ENCODE data around the gene BCO1. TPM values are rescaled to one million over a fixed set of nuclear protein-coding genes. Genes with fewer than 3 reads are reported as not detected.

Gene BCO1
- total RNA-seq, 1 experiment from 2014 or later: 3.7 TPM

DNA sequence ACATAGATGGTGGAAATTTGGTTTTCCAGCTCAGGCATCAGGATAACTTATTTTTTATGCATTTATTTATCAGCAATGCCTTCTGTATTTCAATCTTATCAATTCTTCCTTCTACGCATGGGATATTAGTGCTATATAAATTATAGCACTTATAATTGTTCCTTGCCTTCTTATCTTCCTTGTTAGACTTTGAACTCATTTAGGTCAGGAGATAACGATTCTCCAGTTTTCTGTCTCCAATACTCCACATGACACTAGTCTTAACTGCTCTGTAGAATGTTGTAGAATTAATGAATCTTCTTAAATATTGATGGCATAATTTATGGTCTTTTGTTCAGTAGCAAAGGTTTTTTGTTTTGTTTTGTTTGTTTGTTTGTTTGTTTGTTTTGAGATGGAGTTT, 10.7 kb upstream of the BCO1 start:
- no peak for DNase-seq (ENCODE audit: low read depth)
- in situ Hi-C loops (cut with HindIII; ENCODE audit: low pct_unique_long_range_greater_than_20kb, low sequenced_read_pairs): no loop called here

DNA sequence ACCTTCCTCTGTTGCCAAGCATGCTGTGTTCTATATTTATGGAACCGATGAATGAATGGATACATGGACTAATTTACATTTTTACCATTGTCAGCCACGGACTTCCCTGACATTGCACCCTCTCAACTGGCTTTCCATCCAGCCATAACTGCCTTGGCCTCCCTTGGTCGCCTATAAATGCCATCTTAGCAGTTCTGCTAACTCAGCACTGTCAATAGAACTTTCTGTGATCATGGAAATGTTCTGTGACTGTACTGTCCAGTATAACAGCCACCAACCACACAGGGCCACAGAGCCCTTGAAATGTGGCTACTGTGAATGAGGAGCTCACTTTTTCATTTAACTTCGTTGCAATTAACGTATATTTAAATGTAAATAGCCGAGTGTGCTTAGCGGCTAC, 8.7 kb upstream of the BCO1 start:
- in situ Hi-C loops (cut with HindIII; ENCODE audit: low pct_unique_long_range_greater_than_20kb, low sequenced_read_pairs): no loop called here
- no peak for DNase-seq (ENCODE audit: low read depth)

DNA sequence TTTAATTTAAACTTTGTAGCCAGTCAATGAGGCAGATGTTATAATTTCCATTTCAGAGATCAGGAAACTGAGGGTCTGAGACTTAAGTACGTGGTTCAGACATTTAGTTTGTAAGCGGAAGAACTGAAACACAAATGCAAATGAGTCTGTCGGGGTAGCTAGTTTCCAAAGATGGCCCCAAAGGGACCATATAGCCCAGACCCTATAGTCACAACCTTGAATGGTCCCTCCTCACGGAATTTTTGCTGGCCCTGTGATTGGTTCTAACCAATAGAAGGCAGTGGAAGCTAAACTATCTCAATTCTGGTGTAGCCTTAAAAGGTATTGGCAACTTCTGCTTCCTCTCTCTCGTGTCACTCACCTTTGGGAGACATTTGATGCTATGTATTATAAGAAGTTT, 7.5 kb upstream of the BCO1 start:
- no peak for DNase-seq (ENCODE audit: low read depth)
- in situ Hi-C loops (cut with HindIII; ENCODE audit: low pct_unique_long_range_greater_than_20kb, low sequenced_read_pairs): no loop called here

DNA sequence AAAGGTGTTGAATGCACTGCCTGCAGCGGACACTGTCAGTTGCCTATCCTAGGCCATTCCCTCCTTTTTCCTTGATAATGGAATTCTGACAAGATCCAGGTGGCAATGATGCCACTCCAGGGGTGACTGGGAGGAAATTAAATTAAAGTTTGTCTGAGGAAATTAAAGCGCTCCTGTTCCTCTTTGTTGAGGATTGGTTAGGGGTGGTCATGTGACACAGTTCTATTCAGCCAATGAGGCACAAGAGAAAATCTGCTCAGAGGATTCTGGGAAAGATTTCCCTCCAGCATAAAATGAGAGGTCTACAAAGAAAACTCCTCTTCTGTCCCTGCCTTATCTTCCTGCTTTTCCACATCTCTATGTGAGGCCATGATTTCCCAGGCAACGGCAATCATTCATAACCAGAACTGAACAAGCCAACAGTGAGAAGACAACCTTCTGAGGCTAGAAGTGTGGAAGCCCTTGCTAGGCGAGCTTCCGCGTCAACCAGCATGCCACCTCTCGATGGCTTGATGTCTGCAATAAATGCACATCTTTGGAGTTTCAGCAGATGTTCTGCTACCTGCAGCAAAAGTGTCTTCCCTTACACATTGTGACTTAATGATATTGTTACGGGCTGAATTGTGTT, 5.6 kb upstream of the BCO1 start:
- in situ Hi-C loops (cut with HindIII; ENCODE audit: low pct_unique_long_range_greater_than_20kb, low sequenced_read_pairs): no loop called here
- no peak for DNase-seq (ENCODE audit: low read depth)

DNA sequence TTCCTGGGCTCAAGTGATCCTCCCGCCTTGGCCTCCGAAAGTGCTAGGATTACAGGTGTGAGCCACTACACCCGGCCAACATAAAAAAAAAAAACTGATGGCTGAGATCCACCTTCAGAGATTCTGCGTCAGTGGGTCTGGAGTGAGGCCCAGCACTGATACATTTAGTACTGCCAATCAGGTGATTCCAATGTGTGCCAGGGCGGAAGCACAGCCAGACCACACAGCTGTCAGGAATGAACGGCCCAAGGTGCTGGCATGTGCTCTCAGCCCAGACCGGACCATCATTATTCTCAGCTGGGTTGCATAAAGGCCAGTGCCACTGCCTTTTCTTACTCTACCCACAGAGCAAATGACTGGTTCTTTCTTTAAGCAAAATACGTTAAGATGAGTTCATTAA, 1.2 kb upstream of the BCO1 start:
- DNase-seq (ENCODE audit: low read depth): no peak
- in situ Hi-C loops (cut with HindIII; ENCODE audit: low pct_unique_long_range_greater_than_20kb, low sequenced_read_pairs): no loop called here

DNA sequence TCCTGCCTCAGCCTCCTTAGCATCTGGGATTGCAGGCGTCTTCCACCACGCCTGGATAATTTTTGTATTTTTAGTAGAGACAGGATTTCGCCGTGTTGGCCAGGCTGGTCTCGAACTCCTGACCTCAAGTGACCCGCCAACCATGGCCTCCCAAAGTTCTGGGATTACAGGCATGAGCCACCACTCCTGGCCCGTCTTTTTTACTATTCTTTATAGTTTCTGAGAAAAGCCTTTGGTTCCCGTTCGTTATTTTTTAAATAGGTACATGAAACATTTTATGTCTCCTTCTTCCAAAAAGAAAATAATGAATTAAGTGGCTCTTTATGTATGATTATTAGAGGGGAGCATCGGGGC, 570 bp upstream of the BCO1 start:
- in situ Hi-C loops (cut with HindIII; ENCODE audit: low pct_unique_long_range_greater_than_20kb, low sequenced_read_pairs): no loop called here
- no peak for DNase-seq (ENCODE audit: low read depth)

DNA sequence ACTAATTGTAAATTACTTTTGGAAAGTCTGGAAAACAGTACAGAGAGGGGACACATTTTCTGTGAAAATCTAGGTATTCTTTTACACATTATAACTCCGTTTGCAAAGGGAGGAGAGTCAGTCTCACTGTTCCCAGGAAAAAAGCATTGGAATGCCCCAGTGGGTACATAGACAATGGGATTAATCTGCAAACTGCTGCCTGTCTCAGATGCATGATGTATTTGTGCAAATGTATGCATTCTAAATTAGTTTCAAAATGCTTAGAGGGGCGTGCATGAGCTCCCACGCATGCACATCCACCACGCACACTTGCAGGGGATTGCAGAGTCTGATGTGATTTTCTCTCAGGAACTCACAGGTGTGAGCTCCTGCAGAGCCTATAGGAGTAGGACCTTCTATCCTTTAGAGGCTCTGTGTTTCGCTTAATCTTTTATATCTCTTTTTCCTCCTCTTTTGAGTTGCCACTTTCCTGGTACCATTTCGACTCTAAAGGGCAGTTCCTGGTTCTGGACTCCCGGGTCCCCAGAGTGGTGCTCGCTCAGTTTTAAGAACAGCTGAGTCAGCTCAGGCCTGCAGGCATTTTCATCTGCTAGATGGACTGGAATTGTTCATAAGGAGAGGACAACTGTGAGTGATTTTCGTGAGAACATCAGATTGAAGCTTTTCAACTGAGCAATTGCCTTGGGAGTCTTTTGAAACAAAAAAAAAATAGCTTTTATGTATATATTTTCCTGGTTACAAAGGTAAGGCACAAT, 1.1 kb downstream of the BCO1 start:
- peak; percentile 25 for DNase-seq (ENCODE audit: low read depth)
- in situ Hi-C loops (cut with HindIII; ENCODE audit: low pct_unique_long_range_greater_than_20kb, low sequenced_read_pairs): no loop called here

DNA sequence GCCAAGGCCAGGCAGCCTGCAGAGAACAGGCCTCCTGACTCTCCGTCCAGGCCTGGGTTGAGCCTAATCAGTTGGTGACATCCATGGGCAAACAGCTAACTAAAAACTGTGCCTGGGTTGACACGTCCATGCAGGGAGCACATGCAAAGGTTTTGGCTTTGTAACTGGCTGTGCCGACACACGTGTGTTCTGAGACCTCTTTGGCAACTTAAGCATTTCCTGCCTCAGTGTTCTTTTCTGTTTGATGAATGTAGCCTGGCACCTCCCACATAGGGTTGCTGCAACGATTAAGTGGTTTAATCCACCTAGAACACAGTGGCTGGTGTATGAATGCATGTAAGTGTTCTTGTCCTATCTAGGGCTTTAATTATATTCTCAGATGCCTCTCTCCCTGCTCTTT, 3.2 kb downstream of the BCO1 start:
- in situ Hi-C loops (cut with HindIII; ENCODE audit: low pct_unique_long_range_greater_than_20kb, low sequenced_read_pairs): no loop called here
- DNase-seq (ENCODE audit: low read depth): no peak

DNA sequence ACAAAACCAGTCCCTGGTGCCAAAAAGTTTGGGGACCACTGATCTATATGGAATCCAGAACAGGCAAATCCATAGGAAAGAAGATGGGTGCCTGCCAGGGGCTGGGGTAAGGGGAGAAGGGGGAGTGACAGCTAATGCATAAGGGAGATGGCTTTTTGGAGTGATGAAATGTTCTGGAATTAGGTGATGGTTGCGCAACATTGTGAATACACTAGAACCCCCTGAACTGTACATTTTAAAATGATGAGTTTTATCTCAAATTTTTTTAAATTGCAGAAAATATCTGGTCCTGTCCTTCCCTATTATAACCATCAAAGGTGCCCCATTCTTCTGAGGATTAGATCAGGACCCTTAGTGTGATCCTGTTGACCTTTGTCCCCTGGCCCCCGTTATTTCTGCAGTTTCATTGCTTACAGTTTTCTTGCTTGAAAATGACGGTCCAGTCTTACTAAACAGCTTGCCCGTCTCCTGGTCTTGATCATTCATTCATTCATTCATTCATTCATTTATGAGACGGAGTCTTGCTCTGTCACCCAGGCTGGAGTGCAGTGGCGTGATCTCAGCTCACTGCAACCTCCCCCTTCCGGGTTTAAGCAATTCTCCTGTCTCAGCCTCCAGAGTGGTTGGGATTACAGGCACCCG, 4.6 kb downstream of the BCO1 start:
- in situ Hi-C loops (cut with HindIII; ENCODE audit: low pct_unique_long_range_greater_than_20kb, low sequenced_read_pairs): no loop called here

DNA sequence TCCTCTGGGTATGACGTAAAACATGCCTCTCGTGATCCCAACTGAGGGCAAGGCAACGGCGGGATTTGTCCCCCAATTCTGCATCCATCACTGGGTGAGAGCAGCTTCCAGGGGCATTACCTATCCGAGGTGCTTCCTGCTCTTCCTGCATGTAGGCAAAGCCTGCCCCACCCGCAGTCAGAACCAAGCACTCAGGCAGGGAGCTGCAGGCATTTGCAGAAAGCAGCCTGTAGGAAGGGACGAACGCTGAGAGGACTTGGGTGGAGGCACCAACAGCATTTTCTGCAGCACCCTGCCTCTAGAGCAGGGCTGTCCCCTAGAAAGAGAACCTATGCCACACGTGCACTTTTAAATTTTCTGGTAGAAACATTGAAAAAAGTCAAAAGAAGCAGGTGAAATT, 5.5 kb downstream of the BCO1 start:
- DNase-seq (ENCODE audit: low read depth): no peak
- in situ Hi-C loops (cut with HindIII; ENCODE audit: low pct_unique_long_range_greater_than_20kb, low sequenced_read_pairs): no loop called here

More for the DNA sequence above, 4.6 kb downstream of the BCO1 start:
- DNase-seq (ENCODE audit: low read depth): no peak

DNA sequence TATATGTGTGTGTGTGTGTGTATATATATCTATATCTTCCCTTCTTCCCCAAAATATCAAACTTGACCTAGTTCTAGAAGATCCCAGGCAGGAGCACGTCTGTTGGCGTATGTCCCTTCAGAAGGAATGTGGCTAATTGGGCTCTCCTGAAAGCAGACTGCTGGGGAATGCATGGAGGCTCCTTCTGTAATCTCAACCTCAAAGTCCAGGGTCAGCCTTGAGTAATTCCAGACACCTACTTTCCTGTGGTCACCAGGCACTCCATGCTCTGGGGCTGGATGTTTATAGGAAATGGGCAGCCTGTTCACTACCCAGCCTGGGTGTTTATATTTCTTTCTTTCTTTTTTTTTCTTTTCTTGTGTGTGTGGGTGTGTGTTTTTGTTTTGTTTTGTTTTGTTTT, 13.4 kb downstream of the BCO1 start:
- in situ Hi-C loops (cut with HindIII; ENCODE audit: low pct_unique_long_range_greater_than_20kb, low sequenced_read_pairs): no loop called here
- DNase-seq (ENCODE audit: low read depth): peak; percentile 12

DNA sequence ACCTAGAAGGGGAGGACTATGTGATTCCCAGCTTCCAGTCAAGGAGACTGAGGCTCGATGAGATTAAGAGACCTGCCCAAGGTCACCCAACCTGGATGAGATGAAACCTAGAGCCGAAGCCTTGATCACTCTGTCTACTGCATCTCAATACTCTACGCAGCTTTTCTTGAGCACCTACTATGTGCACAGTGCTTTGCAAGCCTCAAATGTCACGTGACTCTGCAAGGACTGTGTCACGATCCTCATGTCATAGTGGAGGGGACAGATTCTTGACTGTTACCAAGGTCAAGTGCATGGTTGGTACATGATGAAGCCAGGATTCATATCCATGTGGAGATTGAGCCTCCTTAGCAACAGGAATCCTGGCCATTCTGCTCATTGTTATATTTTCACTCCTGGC, 14.7 kb downstream of the BCO1 start:
- in situ Hi-C loops (cut with HindIII; ENCODE audit: low pct_unique_long_range_greater_than_20kb, low sequenced_read_pairs): no loop called here
- DNase-seq (ENCODE audit: low read depth): no peak

DNA sequence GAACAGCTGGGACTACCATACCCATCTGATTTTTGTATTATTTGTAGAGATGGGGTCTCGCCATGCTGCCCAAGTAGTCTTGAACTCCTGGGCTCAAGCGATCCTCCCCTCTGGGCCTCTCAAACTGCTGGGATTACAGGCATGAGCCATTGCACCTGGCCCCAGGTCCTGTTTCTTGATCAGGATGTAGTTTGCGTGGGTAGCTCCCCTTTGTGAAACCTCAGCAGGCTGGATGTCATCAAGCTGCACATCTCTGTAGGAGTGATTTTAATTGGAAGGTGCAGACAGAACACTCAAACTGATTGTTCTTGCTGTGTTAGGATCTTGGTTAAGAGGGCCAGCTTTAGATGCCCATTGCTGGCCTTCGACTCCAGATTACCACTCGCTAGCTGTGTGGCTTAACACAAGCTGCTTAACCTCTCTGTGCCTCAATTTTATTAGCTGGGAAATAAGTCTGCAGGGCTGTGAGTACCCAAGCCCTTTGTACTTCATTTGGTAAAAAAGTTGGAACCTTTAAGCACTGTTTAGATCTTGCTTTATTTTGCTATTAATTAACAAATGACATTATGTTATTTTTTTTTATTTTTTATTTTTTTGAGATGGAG, 16.5 kb downstream of the BCO1 start:
- no peak for DNase-seq (ENCODE audit: low read depth)
- in situ Hi-C loops (cut with HindIII; ENCODE audit: low pct_unique_long_range_greater_than_20kb, low sequenced_read_pairs): no loop called here

DNA sequence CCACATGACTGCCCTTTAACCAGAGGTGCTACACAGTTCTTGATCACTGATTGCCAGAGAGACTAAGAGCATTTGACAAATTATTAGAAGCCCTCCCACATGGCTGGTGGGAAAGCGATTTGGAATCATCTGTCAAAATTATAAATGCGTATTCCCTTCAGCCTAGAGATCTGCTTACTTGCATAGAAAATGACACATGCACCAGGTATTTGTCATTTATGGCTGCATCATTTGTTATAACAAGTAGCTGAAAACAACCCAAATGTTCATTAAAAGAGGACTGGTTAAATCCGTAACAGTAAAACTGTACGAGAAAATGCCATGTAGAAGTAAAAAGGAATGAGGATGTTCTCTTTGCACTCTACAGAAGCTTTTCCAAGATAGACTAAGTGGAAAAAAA, 21.4 kb downstream of the BCO1 start:
- DNase-seq (ENCODE audit: low read depth): no peak

DNA sequence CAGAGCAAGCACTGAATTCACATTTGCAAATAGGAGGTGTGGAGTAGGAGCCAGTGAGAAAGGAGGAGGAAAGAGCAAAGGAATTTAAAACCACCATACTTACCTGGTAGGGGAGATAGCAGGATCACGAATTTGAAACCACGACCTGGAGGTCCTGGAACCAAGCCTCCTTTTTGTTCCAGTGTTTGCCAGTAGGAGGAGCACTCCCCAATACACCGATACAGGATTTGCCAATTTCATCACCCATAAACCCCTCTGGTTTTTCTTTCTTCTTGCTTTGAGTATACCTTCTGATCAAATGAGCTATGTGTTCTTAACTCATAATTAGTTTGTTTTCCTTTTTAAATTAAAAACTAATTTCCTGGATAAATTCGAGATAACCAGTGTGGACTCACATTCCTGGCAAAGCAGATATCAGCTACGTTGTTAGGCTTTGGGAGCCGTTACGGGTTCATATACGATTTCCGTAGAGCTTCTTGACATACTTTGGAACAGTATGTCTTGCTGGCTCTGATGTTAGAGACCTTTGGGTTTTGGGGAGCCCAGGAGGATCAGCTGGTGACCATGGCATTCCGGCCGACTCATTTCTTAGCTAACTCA, 22.7 kb downstream of the BCO1 start:
- in situ Hi-C loops (cut with HindIII; ENCODE audit: low pct_unique_long_range_greater_than_20kb, low sequenced_read_pairs): no loop called here
- no peak for DNase-seq (ENCODE audit: low read depth)

More for the DNA sequence above, 21.4 kb downstream of the BCO1 start:
- in situ Hi-C loops (cut with HindIII; ENCODE audit: low pct_unique_long_range_greater_than_20kb, low sequenced_read_pairs): no loop called here

DNA sequence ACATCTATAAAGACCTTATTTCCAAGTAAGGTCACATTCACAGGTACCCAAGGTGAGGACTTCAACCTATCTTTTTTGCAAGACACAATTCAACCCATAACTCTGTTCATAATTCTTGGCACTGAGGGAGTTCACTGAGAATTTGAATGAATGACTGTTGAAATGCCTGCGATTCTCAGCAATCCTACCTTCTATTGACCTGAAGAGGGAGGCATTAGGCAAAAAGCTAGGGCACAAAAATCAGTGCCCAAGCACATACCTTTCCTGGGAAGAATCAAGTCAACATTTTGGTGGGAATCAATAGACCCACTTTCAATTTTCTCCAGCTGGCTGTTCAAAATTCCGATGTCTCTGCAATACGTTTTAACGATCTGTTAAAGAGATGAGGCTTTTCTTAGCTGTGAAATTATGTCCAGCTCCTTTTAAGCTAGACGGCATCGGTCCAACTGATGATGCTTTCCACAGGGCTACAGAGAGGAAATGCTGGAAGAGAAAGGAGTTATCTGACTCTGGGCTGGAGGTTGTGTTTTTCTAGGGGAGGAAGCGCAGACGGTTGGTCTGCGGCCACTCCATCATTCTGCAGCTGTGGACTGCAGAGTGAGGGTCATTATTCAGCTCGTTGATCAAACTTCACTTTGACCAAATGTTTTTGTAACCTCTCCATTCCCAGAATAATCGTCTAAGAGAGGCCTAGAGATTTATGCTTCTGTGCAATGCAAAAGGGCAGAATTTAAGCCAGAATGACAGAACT, 25.2 kb downstream of the BCO1 start:
- in situ Hi-C loops (cut with HindIII; ENCODE audit: low pct_unique_long_range_greater_than_20kb, low sequenced_read_pairs): no loop called here
- DNase-seq (ENCODE audit: low read depth): no peak

DNA sequence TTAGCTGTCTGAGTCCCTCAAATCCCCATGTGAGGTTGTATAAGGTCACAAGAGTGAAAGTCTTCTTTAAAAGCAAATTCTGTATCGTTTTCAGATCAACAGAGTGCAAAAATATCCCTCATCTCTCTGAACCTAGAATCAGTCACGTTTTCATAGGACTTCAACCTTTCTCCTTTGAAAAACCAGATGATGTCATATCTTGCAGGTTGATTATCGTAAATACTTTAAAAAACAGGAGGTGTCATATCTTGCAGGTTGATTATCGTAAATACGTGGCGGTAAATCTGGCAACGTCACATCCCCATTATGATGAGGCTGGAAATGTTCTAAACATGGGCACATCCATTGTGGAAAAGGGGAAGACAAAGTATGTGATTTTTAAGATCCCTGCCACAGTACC, 25.9 kb downstream of the BCO1 start:
- in situ Hi-C loops (cut with HindIII; ENCODE audit: low pct_unique_long_range_greater_than_20kb, low sequenced_read_pairs): no loop called here
- DNase-seq (ENCODE audit: low read depth): no peak

DNA sequence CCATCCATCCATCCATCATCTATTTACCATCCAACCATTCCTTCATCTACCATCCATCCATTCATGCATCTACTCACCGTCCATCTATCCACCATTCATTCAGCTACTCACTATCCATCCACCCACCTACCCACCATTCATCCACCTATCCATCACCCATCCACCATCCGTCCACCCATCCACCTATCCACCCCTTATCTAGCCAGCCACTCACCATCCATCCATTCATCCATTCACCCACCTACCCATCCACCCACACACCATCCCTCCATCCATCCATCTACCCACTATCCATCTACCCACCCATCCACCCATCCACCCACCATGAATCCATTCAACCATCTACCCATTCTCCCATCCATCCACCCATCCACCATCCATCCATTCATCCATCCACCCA, 26.6 kb downstream of the BCO1 start:
- in situ Hi-C loops (cut with HindIII; ENCODE audit: low pct_unique_long_range_greater_than_20kb, low sequenced_read_pairs): no loop called here
- no peak for DNase-seq (ENCODE audit: low read depth)
